Skeletal muscle satellite cell (primary cell): Measurements from ENCODE around the gene OGDH.
A peak's percentile ranks its signal among the peaks of the same experiment; 100 is the strongest.

Source experiments
- H3K27me3 ChIP-seq: 2 replicates; pipeline ENCODE4 v1.7.0; 2013; ENCODE audit warnings: low read length; ENCODE audit not compliant: control insufficient read depth, insufficient read depth
- H3K36me3 ChIP-seq: 2 replicates; pipeline ENCODE4 v1.7.0; 2013; ENCODE audit warnings: mild to moderate bottlenecking, control low read depth, low read length; ENCODE audit not compliant: insufficient read depth
- H3K4me1 ChIP-seq: 2 replicates; pipeline ENCODE4 v1.7.0; 2013; ENCODE audit warnings: low read length; ENCODE audit not compliant: control insufficient read depth, insufficient read depth
- H3K4me2 ChIP-seq: 2 replicates; pipeline ENCODE4 v1.7.0; 2013; ENCODE audit warnings: mild to moderate bottlenecking, low read length
- H3K4me3 ChIP-seq: 2 replicates; pipeline ENCODE4 v1.7.0; 2013; ENCODE audit warnings: low read length
- H3K9ac ChIP-seq: 2 replicates; pipeline ENCODE4 v1.7.0; 2013; ENCODE audit warnings: mild to moderate bottlenecking, low read depth, low read length, moderate library complexity
- H3K9me3 ChIP-seq: replicated peaks from 2 replicates; pipeline ENCODE4 v1.7.0; 2013; ENCODE audit warnings: mild to moderate bottlenecking, control low read depth, low read length

OGDH gene

DNA sequence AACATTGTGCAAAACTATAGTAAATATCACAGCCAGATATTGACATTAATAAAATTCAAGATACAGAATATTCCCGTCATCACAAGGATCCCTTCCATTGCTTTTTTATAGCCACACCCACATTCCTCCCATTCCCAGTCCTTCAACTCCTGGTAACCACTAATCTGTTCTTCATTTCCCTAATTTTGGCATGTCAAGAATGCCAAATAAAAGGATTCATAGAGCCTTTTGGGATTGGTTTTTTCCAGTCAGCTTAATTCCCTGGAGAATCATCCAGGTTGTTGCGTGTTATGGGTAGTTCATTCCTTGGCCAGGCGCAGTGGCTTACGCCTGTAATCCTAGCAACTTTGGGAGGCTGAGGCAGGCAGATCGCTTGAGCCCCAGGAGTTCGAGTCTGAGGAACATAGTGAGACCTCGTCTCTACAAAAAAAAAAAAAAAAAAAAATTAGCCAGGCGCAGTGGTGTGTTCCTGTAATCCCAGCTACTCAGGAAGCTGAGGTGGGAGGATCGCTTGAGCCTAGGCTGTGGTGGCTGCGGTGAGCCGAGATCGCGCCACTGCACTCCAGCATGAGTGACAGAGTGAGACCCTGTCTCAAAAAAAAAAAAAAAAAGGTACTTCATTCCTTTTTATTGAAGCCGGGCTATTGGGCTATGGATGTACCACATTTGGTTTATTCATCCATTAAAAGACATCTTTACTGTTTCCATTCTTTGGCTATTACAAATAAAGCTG, 2.7 kb downstream of the OGDH start:
- Histone ChIP-seq H3K9me3 (no peaks in the 10 kb centered on the region), H3K4me3 (no peak overlapping the region), H3K9ac (no peak overlapping the region)

DNA sequence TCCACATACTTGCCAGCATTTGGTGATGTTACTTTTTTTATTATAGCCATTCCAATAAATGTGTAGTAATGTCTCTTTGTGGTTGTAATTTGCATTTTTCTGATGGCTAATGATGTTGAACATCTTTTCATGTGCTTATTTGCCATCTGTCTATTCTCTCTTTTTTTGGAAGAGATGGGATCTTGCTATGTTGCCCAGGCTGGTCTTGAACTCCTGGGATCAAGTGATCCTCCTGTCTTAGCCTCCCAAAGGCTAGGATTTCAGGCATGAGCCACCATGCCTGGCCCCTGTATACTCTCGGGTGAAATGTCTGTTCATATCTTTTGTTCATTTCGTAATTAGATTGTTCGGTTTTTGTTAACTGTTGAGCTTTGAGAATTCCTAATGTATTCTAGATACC, 3.4 kb downstream of the OGDH start:
- Histone ChIP-seq H3K9ac (no peak overlapping the region), H3K36me3 (no peaks in the 10 kb centered on the region), H3K4me3 (no peak overlapping the region), H3K9me3 (no peaks in the 10 kb centered on the region), H3K27me3 (no peaks in the 10 kb centered on the region), H3K4me1 (peaks cover 11% of the 10 kb centered on the region), H3K4me2 (no peak overlapping the region)

More for the DNA sequence above, 2.7 kb downstream of the OGDH start:
- H3K27me3 ChIP-seq, result no peaks in the 10 kb centered on the region
- peaks cover 11% of the 10 kb centered on the region for H3K4me1 ChIP-seq
- no peaks in the 10 kb centered on the region for H3K36me3 ChIP-seq
- no peak overlapping the region for H3K4me2 ChIP-seq

DNA sequence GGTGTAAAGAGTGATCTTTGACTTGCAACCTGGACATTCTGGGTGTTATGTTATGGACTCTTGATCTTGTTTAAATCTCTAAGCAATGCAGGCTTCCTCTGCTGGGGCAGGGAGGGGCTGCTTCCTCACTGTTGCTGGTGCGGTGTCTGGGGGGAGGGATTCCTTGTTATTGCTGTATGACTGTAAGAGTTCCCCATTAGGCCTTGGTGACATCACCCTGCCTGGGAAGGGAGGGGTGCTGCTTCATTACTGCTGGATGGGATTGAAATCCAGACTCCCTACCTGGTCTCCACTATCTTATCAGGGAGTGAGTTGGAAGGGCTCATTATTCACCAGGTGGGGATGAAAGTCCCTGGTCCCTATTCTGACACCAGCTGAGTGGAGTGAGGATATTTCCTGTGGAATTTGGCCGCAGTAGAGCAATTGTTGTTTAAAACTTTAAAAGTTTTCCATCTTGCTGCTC, 8.8 kb downstream of the OGDH start:
- H3K4me1 ChIP-seq, result peaks cover 24% of the 10 kb centered on the region
- no peak overlapping the region for H3K4me2 ChIP-seq
- H3K4me3 ChIP-seq, result no peak overlapping the region
- H3K27me3 ChIP-seq, result no peaks in the 10 kb centered on the region
- H3K9ac ChIP-seq, result no peak overlapping the region
- no peaks in the 10 kb centered on the region for H3K36me3 ChIP-seq
- no peaks in the 10 kb centered on the region for H3K9me3 ChIP-seq

DNA sequence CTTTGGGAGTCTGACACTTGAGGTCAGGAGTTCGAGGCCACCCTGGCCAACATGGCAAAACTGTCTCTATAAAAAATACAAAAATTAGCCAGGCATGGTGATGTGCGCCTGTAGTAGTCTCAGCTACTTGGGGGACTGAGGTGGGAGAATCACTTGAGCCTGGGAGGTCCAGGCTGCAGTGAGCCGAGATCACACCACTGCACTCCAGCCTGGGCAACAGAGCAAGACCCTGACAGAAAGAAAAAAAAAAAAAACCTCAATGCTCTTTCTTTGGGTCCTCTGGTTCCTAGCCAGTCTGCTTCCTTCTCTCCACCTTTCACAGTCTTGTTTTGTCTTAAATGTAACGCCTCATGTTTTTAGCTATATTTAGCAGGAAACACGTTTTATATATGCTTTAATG, 9.4 kb downstream of the OGDH start:
- Histone ChIP-seq H3K36me3 (no peaks in the 10 kb centered on the region), H3K4me2 (no peak overlapping the region), H3K27me3 (no peaks in the 10 kb centered on the region), H3K4me3 (no peak overlapping the region), H3K9me3 (no peaks in the 10 kb centered on the region), H3K4me1 (peaks cover 26% of the 10 kb centered on the region), H3K9ac (no peak overlapping the region)

DNA sequence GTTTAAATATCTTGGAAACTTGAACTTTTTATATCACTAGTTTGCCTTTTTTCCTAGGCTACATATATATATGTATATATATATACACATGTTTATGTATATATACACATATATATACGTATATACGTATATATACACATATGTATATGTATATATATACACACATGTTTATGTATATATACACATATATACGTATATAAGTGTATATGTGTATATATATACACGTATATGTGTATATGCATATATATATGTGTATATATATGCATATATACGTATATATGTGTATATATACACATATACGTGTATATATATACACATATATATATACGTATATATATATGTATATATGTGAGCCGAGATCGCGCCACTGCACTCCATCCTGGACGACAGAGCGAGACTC, 10.1 kb downstream of the OGDH start:
- H3K4me3 ChIP-seq, result no peak overlapping the region
- no peak overlapping the region for H3K4me2 ChIP-seq
- no peaks in the 10 kb centered on the region for H3K36me3 ChIP-seq
- no peak overlapping the region for H3K9ac ChIP-seq
- H3K27me3 ChIP-seq, result no peaks in the 10 kb centered on the region
- no peaks in the 10 kb centered on the region for H3K9me3 ChIP-seq
- H3K4me1 ChIP-seq, result peaks cover 33% of the 10 kb centered on the region

DNA sequence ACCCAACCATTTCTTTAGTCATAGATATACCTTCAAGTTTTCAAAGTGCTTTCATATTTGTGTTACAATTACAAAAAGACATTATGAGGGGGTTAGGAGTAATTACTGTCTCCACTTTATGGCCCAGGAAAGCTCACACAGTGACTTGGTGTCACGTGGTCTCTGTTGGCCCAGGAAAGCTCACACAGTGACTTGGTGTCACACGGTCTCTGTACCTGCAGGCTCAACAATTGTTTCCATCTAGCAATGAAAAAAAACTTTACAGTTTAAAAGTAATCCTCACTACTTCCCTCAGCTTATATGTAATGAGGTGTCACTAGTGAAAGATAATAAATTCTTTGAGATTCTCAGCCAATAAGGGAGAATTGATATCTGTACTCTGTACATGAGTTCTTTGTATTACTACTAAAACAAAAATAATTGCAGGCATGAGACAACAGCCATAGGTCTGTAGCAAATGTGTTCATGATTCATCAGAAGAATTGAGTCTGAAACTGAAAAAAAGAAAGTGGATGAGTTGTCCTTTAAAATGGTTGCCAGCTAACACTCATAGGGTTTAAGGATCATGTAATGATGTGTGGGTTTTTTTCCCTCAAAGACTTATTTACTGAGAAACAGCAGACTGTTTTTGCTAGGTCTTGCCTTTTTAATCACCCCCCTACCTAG, 10.9 kb downstream of the OGDH start:
- Histone ChIP-seq H3K4me1 (peaks cover 38% of the 10 kb centered on the region), H3K4me2 (peak overlapping the region; percentile 63), H3K27me3 (no peaks in the 10 kb centered on the region), H3K36me3 (no peaks in the 10 kb centered on the region), H3K9me3 (no peaks in the 10 kb centered on the region), H3K4me3 (peak overlapping the region; percentile 42), H3K9ac (peak overlapping the region; percentile 52)

DNA sequence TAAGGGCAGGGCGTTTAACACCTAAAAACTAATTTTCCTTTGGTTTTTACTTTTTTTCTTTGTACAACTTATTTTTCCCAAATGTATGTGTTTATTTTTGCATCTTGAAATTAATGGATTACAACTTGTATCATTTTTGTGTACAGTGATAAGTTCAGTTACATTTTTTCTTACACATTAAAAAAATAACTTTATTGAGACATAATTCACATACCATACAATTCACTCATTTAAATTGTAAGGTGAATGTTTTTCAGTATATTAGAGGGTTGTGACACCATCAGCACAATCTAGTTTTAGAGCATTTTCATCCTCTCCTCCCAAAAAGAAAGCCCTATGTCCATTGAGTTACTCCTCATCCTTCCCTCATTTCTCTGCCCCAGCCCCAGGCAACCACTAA, 11.6 kb downstream of the OGDH start:
- Histone ChIP-seq H3K27me3 (no peaks in the 10 kb centered on the region), H3K4me3 (no peak overlapping the region), H3K9ac (peak overlapping the region; percentile 52), H3K36me3 (no peaks in the 10 kb centered on the region), H3K9me3 (no peaks in the 10 kb centered on the region), H3K4me2 (peak overlapping the region; percentile 60), H3K4me1 (peaks cover 45% of the 10 kb centered on the region)

DNA sequence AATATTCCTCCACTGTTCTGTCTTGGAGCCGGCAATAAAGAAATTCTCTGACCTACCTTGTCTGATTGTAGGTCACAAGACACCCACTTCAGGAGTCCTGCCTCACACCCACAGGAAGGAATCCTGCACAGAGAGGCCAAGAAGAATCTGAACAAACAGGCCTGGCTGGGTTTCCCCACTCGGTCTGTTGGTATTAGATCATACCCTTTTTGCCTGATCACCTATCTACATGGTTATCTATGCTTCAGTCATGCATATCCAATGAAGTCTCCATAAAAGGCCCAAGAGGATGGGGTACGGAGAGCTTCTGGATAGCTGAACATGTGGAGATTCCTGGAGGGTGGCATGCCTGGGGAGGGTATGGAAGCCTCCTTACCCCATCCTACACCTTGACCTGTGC, 12.3 kb downstream of the OGDH start:
- peaks cover 48% of the 10 kb centered on the region for H3K4me1 ChIP-seq
- H3K27me3 ChIP-seq, result no peaks in the 10 kb centered on the region
- H3K4me2 ChIP-seq, result no peak overlapping the region
- H3K4me3 ChIP-seq, result no peak overlapping the region
- H3K9me3 ChIP-seq, result no peaks in the 10 kb centered on the region
- H3K9ac ChIP-seq, result no peak overlapping the region
- H3K36me3 ChIP-seq, result no peaks in the 10 kb centered on the region

DNA sequence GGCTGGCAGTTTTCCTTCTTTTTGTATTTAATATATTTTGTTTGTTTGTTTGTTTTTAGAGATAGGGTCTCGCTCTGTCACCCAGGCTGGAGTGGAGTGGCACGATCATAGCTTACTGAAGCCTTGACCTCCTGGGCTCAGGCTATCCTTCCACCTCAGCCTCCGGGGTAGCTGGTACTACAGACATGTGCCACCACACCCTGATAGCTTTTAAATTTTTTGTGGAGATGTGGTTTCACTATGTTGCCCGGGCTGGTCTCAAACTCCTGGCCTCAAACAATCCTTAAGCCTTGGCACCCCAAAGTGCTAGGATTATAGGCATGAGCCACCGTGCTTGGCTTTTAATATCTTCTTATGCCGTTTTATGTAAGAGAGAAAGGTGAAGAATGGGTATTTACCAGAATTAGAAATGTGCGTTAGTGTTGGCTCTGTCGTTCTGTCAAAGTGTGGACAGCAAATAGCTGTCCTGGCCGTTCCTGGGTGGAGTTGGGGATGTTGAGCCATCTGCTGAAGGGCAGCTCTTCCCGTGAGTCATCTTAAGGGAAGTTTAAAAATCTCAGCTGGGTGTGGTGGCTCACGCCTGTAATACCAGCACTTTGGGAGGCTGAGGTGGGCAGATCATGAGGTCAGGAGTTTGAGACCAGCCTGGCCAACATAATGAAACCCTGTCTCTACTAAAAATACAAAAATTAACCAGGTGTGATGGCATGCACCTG, 14.8 kb downstream of the OGDH start:
- Histone ChIP-seq H3K4me2 (peak overlapping the region; percentile 32), H3K4me3 (peak overlapping the region; percentile 24), H3K27me3 (no peaks in the 10 kb centered on the region), H3K4me1 (peaks cover 42% of the 10 kb centered on the region), H3K36me3 (peaks cover 14% of the 10 kb centered on the region), H3K9me3 (no peaks in the 10 kb centered on the region), H3K9ac (no peak overlapping the region)

DNA sequence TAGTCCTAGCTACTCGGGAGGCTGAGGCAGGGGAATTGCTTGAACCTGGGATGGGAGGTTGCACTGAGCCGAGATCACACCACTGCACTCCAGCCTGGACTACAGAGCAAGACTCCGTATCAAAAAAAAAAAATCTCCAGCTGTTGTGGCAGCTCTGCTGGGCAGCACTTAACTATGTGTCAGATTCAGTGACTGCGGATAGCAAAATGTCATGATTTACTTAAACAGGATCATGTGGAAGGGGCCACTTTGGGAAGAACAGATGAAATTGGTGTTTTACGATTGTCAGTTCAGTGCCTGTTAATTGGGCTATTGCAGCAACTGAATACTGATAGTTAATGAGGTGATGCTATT, 15.3 kb downstream of the OGDH start:
- H3K36me3 ChIP-seq, result peaks cover 18% of the 10 kb centered on the region
- no peak overlapping the region for H3K4me2 ChIP-seq
- no peak overlapping the region for H3K9ac ChIP-seq
- H3K4me1 ChIP-seq, result peaks cover 42% of the 10 kb centered on the region
- no peak overlapping the region for H3K4me3 ChIP-seq
- no peaks in the 10 kb centered on the region for H3K9me3 ChIP-seq
- no peaks in the 10 kb centered on the region for H3K27me3 ChIP-seq

DNA sequence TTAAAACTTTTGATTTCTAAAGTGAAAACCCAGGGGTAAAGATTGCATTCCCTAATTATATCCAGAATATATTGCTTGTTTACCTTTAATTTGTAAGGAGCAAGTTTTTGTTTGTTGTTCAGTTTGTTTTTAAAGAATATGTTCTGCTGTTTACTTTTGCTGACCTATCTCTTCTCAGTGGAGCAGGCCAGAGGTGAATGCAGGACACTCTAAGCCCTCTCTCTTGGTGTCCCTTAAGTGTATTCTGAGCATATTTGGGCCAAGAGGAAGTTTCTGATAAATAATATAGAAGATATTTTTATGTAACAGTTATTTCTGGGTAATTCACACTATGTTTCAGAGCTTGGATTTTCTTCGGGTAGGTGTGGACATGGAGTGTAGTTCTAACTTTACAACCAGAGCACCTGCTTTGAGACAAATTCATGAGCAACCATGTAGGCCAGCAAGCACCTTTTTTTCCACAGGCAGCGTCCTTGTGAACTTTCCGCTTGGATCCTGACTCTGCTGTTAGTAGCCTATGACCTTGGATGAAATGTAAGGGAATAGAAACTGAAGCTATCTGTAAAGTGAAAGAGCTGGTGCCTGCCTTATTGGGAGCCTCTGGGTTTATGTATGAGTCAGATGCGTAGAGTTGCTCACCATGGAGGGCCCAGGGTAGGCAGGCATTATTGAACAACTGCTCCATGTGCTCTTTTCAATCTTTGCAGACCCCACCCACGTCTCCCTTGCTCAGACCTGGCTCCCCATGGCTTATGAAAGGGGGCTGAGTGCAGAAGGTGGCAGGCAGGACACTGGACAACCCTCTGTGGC, 16.1 kb downstream of the OGDH start:
- H3K4me1 ChIP-seq, result peaks cover 35% of the 10 kb centered on the region

More for the DNA sequence above, 16.1 kb downstream of the OGDH start:
- Histone ChIP-seq H3K9ac (no peak overlapping the region), H3K9me3 (no peaks in the 10 kb centered on the region), H3K36me3 (peaks cover 18% of the 10 kb centered on the region), H3K27me3 (no peaks in the 10 kb centered on the region), H3K4me3 (no peak overlapping the region), H3K4me2 (peak overlapping the region; percentile 22)
